ENCODE data around the gene TMEM270. TPM values are rescaled to one million over a fixed set of nuclear protein-coding genes. Genes with fewer than 3 reads are reported as not detected.

TMEM270 gene
- total and polyA plus RNA-seq, 2 experiments from 2014 or later: not detected

- TF ChIP-seq CTCF (IDR thresholded peaks at IDR 0.05; ENCODE audit: low read depth, low read length): no peak
- H3K4me3 ChIP-seq: no peak overlapping the region
- H3K27me3 ChIP-seq: peaks cover 12% of the 10 kb centered on the region
- no peak overlapping the region for H3K27ac ChIP-seq
- no peaks in the 10 kb centered on the region for H3K9me3 ChIP-seq (ENCODE audit: low read depth)
- DNase-seq (ENCODE audit: low read depth in 1 of 2, low spot score in 1 of 2): no peak
- H3K36me3 ChIP-seq: no peaks in the 10 kb centered on the region
- H3K4me1 ChIP-seq (ENCODE audit: low read depth): peaks cover 8% of the 10 kb centered on the region
Measured at GRCh38 chr7:73887762-73888161, 26.8 kb downstream of the TMEM270 start.

GRCh38 chr7:73888959-73889358, 28.0 kb downstream of the TMEM270 start:
- H3K9me3 ChIP-seq (ENCODE audit: low read depth): no peaks in the 10 kb centered on the region
- H3K4me3 ChIP-seq: no peak overlapping the region
- peaks cover 8% of the 10 kb centered on the region for H3K4me1 ChIP-seq (ENCODE audit: low read depth)
- no peak overlapping the region for H3K27ac ChIP-seq
- DNase-seq (ENCODE audit: low read depth in 1 of 2, low spot score in 1 of 2): no peak
- peaks cover 7% of the 10 kb centered on the region for H3K27me3 ChIP-seq
- no peak for TF ChIP-seq CTCF (IDR thresholded peaks at IDR 0.05; ENCODE audit: low read depth, low read length)
- H3K36me3 ChIP-seq: no peaks in the 10 kb centered on the region

- Histone ChIP-seq H3K27ac (no peak overlapping the region), H3K36me3 (no peaks in the 10 kb centered on the region), H3K4me3 (no peak overlapping the region), H3K9me3 (ENCODE audit: low read depth) (no peaks in the 10 kb centered on the region), H3K27me3 (no peaks in the 10 kb centered on the region), H3K4me1 (ENCODE audit: low read depth) (peaks cover 8% of the 10 kb centered on the region)
- peak in 1 of 2 donors; percentile 56 for DNase-seq (ENCODE audit: low read depth in 1 of 2, low spot score in 1 of 2)
- TF ChIP-seq CTCF (IDR thresholded peaks at IDR 0.05; ENCODE audit: low read depth, low read length): no peak
Measured at GRCh38 chr7:73890555-73891147, 29.7 kb downstream of the TMEM270 start.

GRCh38 chr7:73891178-73891885, 30.4 kb downstream of the TMEM270 start:
- Histone ChIP-seq H3K27ac (no peak overlapping the region), H3K27me3 (no peaks in the 10 kb centered on the region), H3K9me3 (ENCODE audit: low read depth) (no peaks in the 10 kb centered on the region), H3K4me3 (no peak overlapping the region), H3K4me1 (ENCODE audit: low read depth) (peaks cover 6% of the 10 kb centered on the region), H3K36me3 (no peaks in the 10 kb centered on the region)
- TF ChIP-seq CTCF (IDR thresholded peaks at IDR 0.05; ENCODE audit: low read depth, low read length): peak; percentile 8
- no peak for DNase-seq (ENCODE audit: low read depth in 1 of 2, low spot score in 1 of 2)

- H3K27ac ChIP-seq: no peak overlapping the region
- no peaks in the 10 kb centered on the region for H3K27me3 ChIP-seq
- H3K36me3 ChIP-seq: no peaks in the 10 kb centered on the region
- peak in 1 of 2 donors; percentile 79 for DNase-seq (ENCODE audit: low read depth in 1 of 2, low spot score in 1 of 2)
- H3K4me3 ChIP-seq: no peak overlapping the region
- no peaks in the 10 kb centered on the region for H3K9me3 ChIP-seq (ENCODE audit: low read depth)
- TF ChIP-seq CTCF (IDR thresholded peaks at IDR 0.05; ENCODE audit: low read depth, low read length): no peak
- H3K4me1 ChIP-seq (ENCODE audit: low read depth): no peaks in the 10 kb centered on the region
Measured at GRCh38 chr7:73892003-73892999, 31.3 kb downstream of the TMEM270 start.
